ENCODE measurements around the gene AMD1.

- TF ChIP-seq, protein P1, sequence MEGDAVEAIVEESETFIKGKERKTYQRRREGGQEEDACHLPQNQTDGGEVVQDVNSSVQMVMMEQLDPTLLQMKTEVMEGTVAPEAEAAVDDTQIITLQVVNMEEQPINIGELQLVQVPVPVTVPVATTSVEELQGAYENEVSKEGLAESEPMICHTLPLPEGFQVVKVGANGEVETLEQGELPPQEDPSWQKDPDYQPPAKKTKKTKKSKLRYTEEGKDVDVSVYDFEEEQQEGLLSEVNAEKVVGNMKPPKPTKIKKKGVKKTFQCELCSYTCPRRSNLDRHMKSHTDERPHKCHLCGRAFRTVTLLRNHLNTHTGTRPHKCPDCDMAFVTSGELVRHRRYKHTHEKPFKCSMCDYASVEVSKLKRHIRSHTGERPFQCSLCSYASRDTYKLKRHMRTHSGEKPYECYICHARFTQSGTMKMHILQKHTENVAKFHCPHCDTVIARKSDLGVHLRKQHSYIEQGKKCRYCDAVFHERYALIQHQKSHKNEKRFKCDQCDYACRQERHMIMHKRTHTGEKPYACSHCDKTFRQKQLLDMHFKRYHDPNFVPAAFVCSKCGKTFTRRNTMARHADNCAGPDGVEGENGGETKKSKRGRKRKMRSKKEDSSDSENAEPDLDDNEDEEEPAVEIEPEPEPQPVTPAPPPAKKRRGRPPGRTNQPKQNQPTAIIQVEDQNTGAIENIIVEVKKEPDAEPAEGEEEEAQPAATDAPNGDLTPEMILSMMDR (IDR thresholded peaks at IDR 0.05; ENCODE audit: low read length): no peak
- TF ChIP-seq EZH2 (optimal IDR thresholded peaks at IDR 0.05; ENCODE audit: low read depth, low read length): no peak
Observed at GRCh38 chr6:110849781-110850180, 24.8 kb upstream of the AMD1 start.

All from MM.1S (cell line).